Measurements from ENCODE around the gene TMEM115. TPM values are rescaled to one million over a fixed set of nuclear protein-coding genes. Genes with fewer than 3 reads are reported as not detected.

The TMEM115 gene
- total RNA-seq, 1 experiment from 2014 or later = 56.6 TPM

GRCh38 chr3:50334339-50335075, 24.8 kb downstream of the TMEM115 start:
- ChIA-PET CTCF (no interaction called here), POLR2A (ENCODE audit: unreplicated experiment) (no interaction called here)
- no peak overlapping the region for H3K27ac ChIP-seq (ENCODE audit: low read length)
- H3K4me3 ChIP-seq (ENCODE audit: low read length) = peak overlapping the region; percentile 89; the same call in 1 of the 2 replicates
- H3F3A ChIP-seq (ENCODE audit: low read length, unreplicated experiment) = no peaks in the 10 kb centered on the region
- H3K4me2 ChIP-seq (ENCODE audit: low read length) = peak overlapping the region; percentile 88
- H3K9me3 ChIP-seq (ENCODE audit: low read length) = no peaks in the 10 kb centered on the region
- H3K79me2 ChIP-seq (ENCODE audit: low read length) = peaks cover 53% of the 10 kb centered on the region
- no peak overlapping the region for H2AFZ ChIP-seq (ENCODE audit: low read length)
- TF ChIP-seq CTCF (conservative IDR thresholded peaks at IDR 0.05; ENCODE audit: low read depth, low read length) = no peak
- no peak for TF ChIP-seq EZH2 (IDR thresholded peaks at IDR 0.05; ENCODE audit: low read length, unreplicated experiment)
- TF ChIP-seq EZH2phosphoT487 (IDR thresholded peaks at IDR 0.05; ENCODE audit: borderline replicate concordance, low read length) = no peak
- peaks cover 26% of the 10 kb centered on the region; the same call in 1 of the 2 replicates for H3K36me3 ChIP-seq (ENCODE audit: low read depth, low read length)
- peaks cover 32% of the 10 kb centered on the region for H3K4me1 ChIP-seq (ENCODE audit: insufficient read depth, low read length)
- peaks cover 13% of the 10 kb centered on the region; the same call in 1 of the 2 replicates for H4K20me1 ChIP-seq (ENCODE audit: low read length)
- no peak overlapping the region for H3K9ac ChIP-seq (ENCODE audit: low read length)
- no peaks in the 10 kb centered on the region for H3K27me3 ChIP-seq (ENCODE audit: low read length)
- ATAC-seq (no peak), DNase-seq (no peak)
- no TSS peak for BruUV-seq (replicated peaks)
- intact Hi-C loops (cut with micrococcal nuclease) = no loop called here
- no peaks in the 10 kb centered on the region for H3K9me2 ChIP-seq (replicated peaks; ENCODE audit: low read length)

- ChIA-PET CTCF (no interaction called here), POLR2A (ENCODE audit: unreplicated experiment) (no interaction called here)
- peaks cover 53% of the 10 kb centered on the region for H3K79me2 ChIP-seq (ENCODE audit: low read length)
- peaks cover 26% of the 10 kb centered on the region; the same call in 1 of the 2 replicates for H3K36me3 ChIP-seq (ENCODE audit: low read depth, low read length)
- H3K4me3 ChIP-seq (ENCODE audit: low read length) = no peak overlapping the region
- H3K9ac ChIP-seq (ENCODE audit: low read length) = no peak overlapping the region
- no peak overlapping the region for H3K27ac ChIP-seq (ENCODE audit: low read length)
- peaks cover 32% of the 10 kb centered on the region for H3K4me1 ChIP-seq (ENCODE audit: insufficient read depth, low read length)
- H3K9me3 ChIP-seq (ENCODE audit: low read length) = no peaks in the 10 kb centered on the region
- ATAC-seq (no peak), DNase-seq (no peak)
- H3F3A ChIP-seq (ENCODE audit: low read length, unreplicated experiment) = no peaks in the 10 kb centered on the region
- intact Hi-C loops (cut with micrococcal nuclease) = no loop called here
- peak overlapping the region; percentile 88 for H3K4me2 ChIP-seq (ENCODE audit: low read length)
- no peaks in the 10 kb centered on the region for H3K27me3 ChIP-seq (ENCODE audit: low read length)
- no peaks in the 10 kb centered on the region for H3K9me2 ChIP-seq (replicated peaks; ENCODE audit: low read length)
- no peak overlapping the region for H2AFZ ChIP-seq (ENCODE audit: low read length)
- BruUV-seq (replicated peaks) = no TSS peak
- no peak for TF ChIP-seq EZH2phosphoT487 (IDR thresholded peaks at IDR 0.05; ENCODE audit: borderline replicate concordance, low read length)
- no peak for TF ChIP-seq EZH2 (IDR thresholded peaks at IDR 0.05; ENCODE audit: low read length, unreplicated experiment)
- no peak for TF ChIP-seq CTCF (conservative IDR thresholded peaks at IDR 0.05; ENCODE audit: low read depth, low read length)
- H4K20me1 ChIP-seq (ENCODE audit: low read length) = peaks cover 13% of the 10 kb centered on the region; the same call in 1 of the 2 replicates
Measured at GRCh38 chr3:50333744-50334328, 25.5 kb downstream of the TMEM115 start.

Measured in PC-3 (cell line).